K562 (cell line): ENCODE measurements around the gene OPN1LW. TPM values are rescaled to one million over a fixed set of nuclear protein-coding genes. Genes with fewer than 3 reads are reported as not detected.
"Not testable (repeated sequence)": the region's sequence is repeated elsewhere in the genome, so short reads cannot be mapped to it uniquely, and the experiment has no call there.

ENCODE experiments used
- ATAC-seq: fragments of 200-7000 bp; cut with Tn5 transposase; 3 replicates; pipeline ENCODE4 v1.9.1; 2020; ENCODE audit warnings: moderate library complexity
- BruUV-seq: library from RNA; stranded (reverse); fragments of 400-500 nt; replicated peaks from 2 replicates; lab custom pipeline; 2021; lab: Mats Ljungman, UMichigan
- CTCF ChIA-PET: fragments of 300-600 bp; formaldehyde crosslinking; extraction: SDS; loops from one replicate; lab custom pipeline; 2021; ENCODE audit warnings: low intra/inter-chr PET ratio; lab: Yijun Ruan, JAX
- POLR2A ChIA-PET: fragments of 300-600, 350-650 bp; sonication (Branson Sonifier 250); formaldehyde crosslinking; extraction: SDS; loops from one replicate; lab custom pipeline; 2021; ENCODE audit warnings: antibody characterized with exemption, inconsistent platforms; lab: Yijun Ruan, JAX
- DNase-seq, 4 experiments: peaks; one replicate each; pipeline versions ENCODE4 v3.0.0 to v3.0.0-alpha.2; 2011 to 2018; ENCODE audit warnings: low spot score in 3 of 4, mixed read lengths in 3 of 4; ENCODE audit errors: extremely low read depth in 1 of 4
- FAIRE-seq: peaks from 2 replicates; lab custom pipeline; 2011; peaks lifted over from hg19 to GRCh38; lab: Jason Lieb, UNC
- H2AFZ ChIP-seq: 2 replicates; pipeline ENCODE4 v1.6.0; 2011; ENCODE audit warnings: low read depth, low read length, control low read depth, inconsistent platforms
- H3K27ac ChIP-seq: fragments of 200-600 bp; 3 replicates; pipeline ENCODE4 v1.8.0; 2011; ENCODE audit warnings: low read depth, mild to moderate bottlenecking, control low read depth, inconsistent platforms, low read length, moderate library complexity, mixed read lengths; ENCODE audit errors: extremely low read depth
- H3K27me3 ChIP-seq, 2 experiments: fragments of 300-600 bp in 1 of 2; 2 replicates in 1 of 2; 3 replicates in 1 of 2; pipeline versions ENCODE4 v1.6.0 to v1.8.0; 2011; ENCODE audit warnings: inconsistent platforms in 2 of 2, low read length in 2 of 2, mild to moderate bottlenecking in 1 of 2, mixed read lengths in 1 of 2, moderate library complexity in 1 of 2; ENCODE audit not compliant: control insufficient read depth in 2 of 2, insufficient read depth in 2 of 2
- H3K36me3 ChIP-seq: fragments of 300-600 bp; 3 replicates; pipeline ENCODE4 v1.8.0; 2011; ENCODE audit warnings: mild to moderate bottlenecking, low read length, inconsistent platforms; ENCODE audit not compliant: control insufficient read depth, insufficient read depth
- H3K4me1 ChIP-seq, 2 experiments: fragments of 200-600 bp in 1 of 2; replicated peaks in 1 of 2; 2 replicates in 1 of 2; 3 replicates in 1 of 2; pipeline versions ENCODE4 v1.5.1 to v1.8.0; 2011; ENCODE audit warnings: inconsistent platforms in 2 of 2, low read length in 2 of 2, mild to moderate bottlenecking in 1 of 2, mixed read lengths in 1 of 2, moderate library complexity in 1 of 2; ENCODE audit not compliant: control insufficient read depth in 2 of 2, insufficient read depth in 2 of 2
- H3K4me2 ChIP-seq: 2 replicates; pipeline ENCODE4 v1.6.1; 2011; ENCODE audit warnings: low read length, control low read depth, inconsistent platforms, mixed read lengths; ENCODE audit not compliant: insufficient read depth
- H3K4me3 ChIP-seq: fragments of 200-600 bp; sonication (generic), shearing (Covaris generic); 2 replicates; pipeline ENCODE4 v1.5.1; 2016; ENCODE audit warnings: control low read depth, inconsistent platforms
- H3K79me2 ChIP-seq: fragments of 200-600 bp; 3 replicates; pipeline ENCODE4 v1.8.0; 2011; ENCODE audit warnings: low read length, inconsistent platforms; ENCODE audit not compliant: control insufficient read depth, insufficient read depth
- H3K9ac ChIP-seq, 2 experiments: 2 replicates each; pipeline versions ENCODE4 v1.6.0 to v1.6.1; 2011; ENCODE audit warnings: low read depth in 2 of 2, low read length in 2 of 2, control low read depth in 1 of 2, inconsistent platforms in 1 of 2, mild to moderate bottlenecking in 1 of 2, mixed read lengths in 1 of 2; ENCODE audit not compliant: insufficient read depth in 1 of 2
- H3K9me1 ChIP-seq: one replicate; pipeline ENCODE4 v1.6.0; 2011; ENCODE audit warnings: inconsistent platforms, mild to moderate bottlenecking, low read length, moderate library complexity; ENCODE audit not compliant: control insufficient read depth, insufficient read depth
- H3K9me3 ChIP-seq: replicated peaks from 2 replicates; pipeline ENCODE4 v1.5.1; 2011; ENCODE audit warnings: low read depth, low read length, inconsistent platforms; ENCODE audit not compliant: control insufficient read depth, insufficient read depth
- H4K20me1 ChIP-seq: replicated peaks from 2 replicates; pipeline ENCODE4 v1.6.1; 2011; ENCODE audit warnings: low read length, inconsistent platforms, mixed read lengths; ENCODE audit not compliant: control insufficient read depth, insufficient read depth
- ASH1L ChIP-seq: fragments of 450-650 bp; IDR thresholded peaks from 2 replicates; pipeline ENCODE4 v1.6.1; 2018; ENCODE audit warnings: borderline replicate concordance, mild to moderate bottlenecking, low read depth; ENCODE audit not compliant: partially characterized antibody
- BRCA1 ChIP-seq, 2 experiments: fragments of 450-650 bp in 1 of 2; sonication (generic) in 1 of 2; formaldehyde crosslinking in 1 of 2; IDR thresholded peaks; 2 replicates each; pipeline versions ENCODE4 v1.5.0 to v1.6.1; 2017 to 2020; ENCODE audit warnings: mild to moderate bottlenecking in 1 of 2, missing genetic modification reagents in 1 of 2
- CGGBP1 ChIP-seq: fragments of 250-450 bp; sonication (Bioruptor Pico); IDR thresholded peaks from 2 replicates; pipeline ENCODE4 v1.9.0; 2021; ENCODE audit warnings: mild to moderate bottlenecking
- EZH2 ChIP-seq: IDR thresholded peaks from 2 replicates; pipeline ENCODE4 v1.6.1; 2012; ENCODE audit warnings: low read depth, mild to moderate bottlenecking, inconsistent platforms, low read length, borderline replicate concordance
- ZNF76 ChIP-seq: fragments of 250-450 bp; sonication (Bioruptor Pico); IDR thresholded peaks from 2 replicates; pipeline ENCODE4 v1.4.0; 2020; ENCODE audit warnings: mild to moderate bottlenecking, moderate library complexity, borderline replicate concordance
- WGBS: fragments of 100-300 bp; shearing (Covaris generic); methylation state at CpG from one replicate; pipeline ENCODE4 v1.1.6; 2016; ENCODE audit warnings: low coverage, mixed read lengths; ENCODE audit not compliant: insufficient coverage; ENCODE audit errors: missing lambda C conversion rate; 5-methylcytosine and 5-hydroxymethylcytosine counted together
- in situ Hi-C: fragments of 300-500 bp; cut with MboI; formaldehyde crosslinking; loops from 4 replicates; pipeline ENCODE4 v1.15.0; 2018; ENCODE audit warnings: inconsistent platforms, mixed read lengths
- intact Hi-C: fragments of 100-400 bp; cut with micrococcal nuclease; formaldehyde crosslinking; loops from 2 replicates; pipeline ENCODE4 v1.14.2; 2022
- polyA plus RNA-seq, 8 experiments: library from polyadenylated mRNA; depleted of rRNA in 4 of 8; stranded (reverse) in 5 of 8; unstranded in 3 of 8; fragments of >200 nt; fragmentation: Nextera tagmentation in 2 of 8; fragmentation: Illumina TruSeq in 1 of 8; extraction: Ambion mirVana in 2 of 8; extraction: Trizol in 1 of 8; gene quantifications; 2 replicates each; pipeline versions ENCODE4 v1.2.1 to v1.2.3, GENCODE V29; 2011 to 2014; ENCODE audit warnings: inconsistent platforms in 1 of 8, missing spikeins in 1 of 8
- total RNA-seq, 7 experiments: library from RNA; depleted of rRNA in 6 of 7; stranded (reverse); fragments of >200 nt in 6 of 7; fragmentation: Illumina TruSeq in 2 of 7; extraction: Trizol in 2 of 7; gene quantifications; 2 replicates each; pipeline versions ENCODE4 v1.2.1 to v1.2.3, GENCODE V29; 2011 to 2021; ENCODE audit warnings: low replicate concordance in 1 of 7
- TF ChIP-seq, protein P1 (sequence below): fragments of 450-650 bp; IDR thresholded peaks from 2 replicates; pipeline ENCODE4 v1.6.1; 2016; ENCODE audit warnings: missing biosample characterization, missing genetic modification characterization

Gene OPN1LW
- total and polyA plus RNA-seq, 9 of the 15 experiments (the other 6 are each of a cell fraction or from before 2014, with no cell fraction given): 0.04 TPM; not detected in 8

GRCh38 chrX:154142950-154143745, 895 bp upstream of the OPN1LW start (continued):
- TF ChIP-seq, protein P1, sequence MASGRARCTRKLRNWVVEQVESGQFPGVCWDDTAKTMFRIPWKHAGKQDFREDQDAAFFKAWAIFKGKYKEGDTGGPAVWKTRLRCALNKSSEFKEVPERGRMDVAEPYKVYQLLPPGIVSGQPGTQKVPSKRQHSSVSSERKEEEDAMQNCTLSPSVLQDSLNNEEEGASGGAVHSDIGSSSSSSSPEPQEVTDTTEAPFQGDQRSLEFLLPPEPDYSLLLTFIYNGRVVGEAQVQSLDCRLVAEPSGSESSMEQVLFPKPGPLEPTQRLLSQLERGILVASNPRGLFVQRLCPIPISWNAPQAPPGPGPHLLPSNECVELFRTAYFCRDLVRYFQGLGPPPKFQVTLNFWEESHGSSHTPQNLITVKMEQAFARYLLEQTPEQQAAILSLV (tag): no peak
- TF ChIP-seq ZNF76 (CRISPR knock-in tag): no peak
- TF ChIP-seq ASH1L: no peak
- no peak for TF ChIP-seq EZH2
- TF ChIP-seq CGGBP1 (CRISPR knock-in tag): no peak
- no peak for TF ChIP-seq BRCA1 (IDR thresholded peaks at IDR 0.05)
- TF ChIP-seq BRCA1 (CRISPR knock-in tag; IDR thresholded peaks at IDR 0.05): no peak

DNA sequence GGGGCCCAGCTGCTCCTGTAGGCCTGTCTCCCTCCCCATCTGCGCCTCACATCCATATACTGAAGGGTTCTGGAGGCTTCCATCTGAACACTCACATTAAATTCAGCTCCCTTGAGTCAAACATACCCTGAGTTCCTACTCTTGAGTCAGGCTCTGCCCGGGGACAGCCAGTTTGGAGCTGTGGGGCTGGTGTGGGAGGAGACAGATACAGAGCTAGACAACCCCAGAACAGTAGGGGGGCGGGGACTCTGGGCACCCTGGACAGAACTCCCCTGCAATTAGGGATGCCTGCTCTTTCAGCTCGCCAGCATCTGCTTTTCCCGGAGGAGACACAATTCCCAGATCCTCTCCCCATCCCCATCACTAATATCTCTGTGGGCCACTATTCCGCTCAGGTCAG, 7.0 kb downstream of the OPN1LW start:
- POLR2A ChIA-PET, H2AFZ ChIP-seq, H4K20me1 ChIP-seq, H3K36me3 ChIP-seq, H3K9ac ChIP-seq, H3K9me1 ChIP-seq, H3K27ac ChIP-seq, DNase-seq, BruUV-seq, H3K27me3 ChIP-seq, H3K79me2 ChIP-seq, H3K4me2 ChIP-seq, FAIRE-seq, intact Hi-C loops, H3K4me3 ChIP-seq, H3K9me3 ChIP-seq, CTCF ChIA-PET, H3K4me1 ChIP-seq: not testable (repeated sequence)
- in situ Hi-C loops: loop anchor here (25.0 kb wide), 1 partner anchor 386 kb away; the partner anchor contains the start of genes G6PD and IKBKG
- 0 out of 3 replicates have a peak, but pooled peaks have one; percentile 28 for ATAC-seq
- 80% methylated on average over 1 of the region's 6 CpGs for WGBS

- H3K9ac ChIP-seq, H3K4me1 ChIP-seq, H3K4me2 ChIP-seq, POLR2A ChIA-PET, CTCF ChIA-PET, H3K79me2 ChIP-seq, intact Hi-C loops, DNase-seq, H3K27me3 ChIP-seq, H2AFZ ChIP-seq, H3K27ac ChIP-seq, H3K4me3 ChIP-seq, H4K20me1 ChIP-seq, BruUV-seq, H3K9me3 ChIP-seq, H3K9me1 ChIP-seq, H3K36me3 ChIP-seq, ATAC-seq, FAIRE-seq: not testable (repeated sequence)
- in situ Hi-C loops: loop anchor here (25.0 kb wide), 1 partner anchor 381 kb away; the partner anchor contains the start of genes G6PD and IKBKG
- WGBS: 85% methylated on average over 8 of the region's 11 CpGs
These were observed 12.2 kb downstream of the OPN1LW start for GRCh38 chrX:154156221-154156620.
